GM12892 (cell line): ENCODE measurements around the gene C16orf86.
"Not testable (repeated sequence)": the region's sequence is repeated elsewhere in the genome, so short reads cannot be mapped to it uniquely, and the experiment has no call there.

ENCODE experiments used
- POLR2A ChIP-seq: IDR thresholded peaks from 2 replicates; pipeline ENCODE4 v1.6.1; 2011; ENCODE audit warnings: low read depth, low read length, control low read depth
- TAF1 ChIP-seq: IDR thresholded peaks from 2 replicates; pipeline ENCODE4 v1.6.1; 2011; ENCODE audit warnings: low read depth, mild to moderate bottlenecking, control low read depth, low read length, borderline replicate concordance

GRCh38 chr16:67693517-67694285 is 27.1 kb downstream of the C16orf86 start:
- not testable (repeated sequence) for TF ChIP-seq POLR2A, TAF1
